SK-N-SH treated with all-trans-retinoic acid at 6 μM for 48 hours (cell line): ENCODE data around the gene PARP9.

Experiments used
- ATAC-seq: fragments of 200-7000 bp; cut with Tn5 transposase; 3 replicates; pipeline ENCODE4 v1.9.1; 2020; ENCODE audit warnings: mild to moderate bottlenecking, moderate library complexity
- ARNTL ChIP-seq: fragments of 450-650 bp; formaldehyde crosslinking; IDR thresholded peaks from 2 replicates; pipeline ENCODE4 v1.5.0; 2020; ENCODE audit warnings: low read depth, mild to moderate bottlenecking, moderate library complexity, borderline replicate concordance
- BACH2 ChIP-seq: fragments of 250-450 bp; sonication (Bioruptor Pico); IDR thresholded peaks from 2 replicates; pipeline ENCODE4 v1.9.0; 2021; ENCODE audit warnings: mild to moderate bottlenecking, borderline replicate concordance
- CREB5 ChIP-seq: fragments of 250-450 bp; sonication (Bioruptor Pico); IDR thresholded peaks from 2 replicates; pipeline ENCODE4 v1.5.1; 2020; ENCODE audit warnings: low read depth, mild to moderate bottlenecking, moderate library complexity
- CSDC2 ChIP-seq: fragments of 250-450 bp; sonication (Bioruptor Pico); IDR thresholded peaks from 2 replicates; pipeline ENCODE4 v1.5.0; 2020; ENCODE audit warnings: mild to moderate bottlenecking, moderate library complexity
- ESRRG ChIP-seq: fragments of 250-450 bp; sonication (Bioruptor Pico); IDR thresholded peaks from 2 replicates; pipeline ENCODE4 v1.6.1; 2021; ENCODE audit warnings: mild to moderate bottlenecking
- GLIS3 ChIP-seq: fragments of 250-450 bp; sonication (Bioruptor Pico); IDR thresholded peaks from 2 replicates; pipeline ENCODE4 v1.5.0; 2020; ENCODE audit warnings: mild to moderate bottlenecking, moderate library complexity
- ISL1 ChIP-seq: fragments of 250-450 bp; sonication (Bioruptor Pico); IDR thresholded peaks from 2 replicates; pipeline ENCODE4 v2.1.2; 2022; ENCODE audit warnings: mild to moderate bottlenecking, moderate library complexity
- OSR1 ChIP-seq: fragments of 250-450 bp; sonication (Bioruptor Pico); IDR thresholded peaks from 2 replicates; pipeline ENCODE4 v1.8.0; 2022; ENCODE audit warnings: moderate library complexity, mild to moderate bottlenecking, inconsistent platforms
- PATZ1 ChIP-seq: fragments of 250-450 bp; sonication (Bioruptor Pico); IDR thresholded peaks from 2 replicates; pipeline ENCODE4 v1.8.0; 2020; ENCODE audit warnings: mild to moderate bottlenecking, moderate library complexity, borderline replicate concordance
- POU6F1 ChIP-seq: fragments of 250-450 bp; sonication (Bioruptor Pico); IDR thresholded peaks from 2 replicates; pipeline ENCODE4 v1.8.0; 2021; ENCODE audit warnings: low read depth, mild to moderate bottlenecking, moderate library complexity, borderline replicate concordance
- PPARA ChIP-seq: fragments of 250-450 bp; sonication (Bioruptor Pico); IDR thresholded peaks from 2 replicates; pipeline ENCODE4 v1.5.0; 2020; ENCODE audit warnings: mild to moderate bottlenecking, borderline replicate concordance
- RARB ChIP-seq: fragments of 250-450 bp; sonication (Bioruptor Pico); IDR thresholded peaks from 2 replicates; pipeline ENCODE4 v1.8.0; 2021; ENCODE audit warnings: mild to moderate bottlenecking, moderate library complexity
- SNAI2 ChIP-seq: fragments of 250-450 bp; sonication (Bioruptor Pico); IDR thresholded peaks from 2 replicates; pipeline ENCODE4 v1.5.0; 2020; ENCODE audit warnings: mild to moderate bottlenecking, moderate library complexity
- TCF4 ChIP-seq: fragments of 250-450 bp; sonication (Bioruptor Pico); IDR thresholded peaks from 2 replicates; pipeline ENCODE4 v1.8.0; 2021; ENCODE audit warnings: mild to moderate bottlenecking, moderate library complexity, borderline replicate concordance
- TOX ChIP-seq: fragments of 250-450 bp; sonication (Bioruptor Pico); IDR thresholded peaks from 2 replicates; pipeline ENCODE4 v1.8.0; 2021; ENCODE audit warnings: mild to moderate bottlenecking, moderate library complexity, borderline replicate concordance
- TSHZ2 ChIP-seq: fragments of 250-450 bp; sonication (Bioruptor Pico); IDR thresholded peaks from 2 replicates; pipeline ENCODE4 v1.5.0; 2020; ENCODE audit warnings: mild to moderate bottlenecking, moderate library complexity
- ZC3H10 ChIP-seq: fragments of 250-450 bp; sonication (Bioruptor Pico); IDR thresholded peaks from 2 replicates; pipeline ENCODE4 v1.5.1; 2021; ENCODE audit warnings: mild to moderate bottlenecking, moderate library complexity
- ZFP3 ChIP-seq: fragments of 250-450 bp; sonication (Bioruptor Pico); IDR thresholded peaks from 2 replicates; pipeline ENCODE4 v1.5.0; 2020; ENCODE audit warnings: mild to moderate bottlenecking, moderate library complexity
- ZFP30 ChIP-seq: fragments of 450-650 bp; formaldehyde crosslinking; IDR thresholded peaks from 2 replicates; pipeline ENCODE4 v1.5.0; 2022; ENCODE audit warnings: mild to moderate bottlenecking, moderate library complexity
- ZNF565 ChIP-seq: fragments of 450-650 bp; formaldehyde crosslinking; conservative IDR thresholded peaks from 2 replicates; pipeline ENCODE4 v1.5.0; 2020; ENCODE audit warnings: low read depth, mild to moderate bottlenecking, moderate library complexity
- ZNF70 ChIP-seq: fragments of 450-650 bp; formaldehyde crosslinking; IDR thresholded peaks from 2 replicates; pipeline ENCODE4 v1.5.0; 2020; ENCODE audit warnings: mild to moderate bottlenecking, moderate library complexity
- ZNF8 ChIP-seq: fragments of 450-650 bp; formaldehyde crosslinking; IDR thresholded peaks from 2 replicates; pipeline ENCODE4 v1.5.0; 2020; ENCODE audit warnings: mild to moderate bottlenecking, moderate library complexity
- TF ChIP-seq, protein P1 (sequence below): fragments of 250-450 bp; sonication (Bioruptor Pico); IDR thresholded peaks from 2 replicates; pipeline ENCODE4 v1.5.1; 2021; ENCODE audit warnings: mild to moderate bottlenecking, moderate library complexity

Gene PARP9

DNA sequence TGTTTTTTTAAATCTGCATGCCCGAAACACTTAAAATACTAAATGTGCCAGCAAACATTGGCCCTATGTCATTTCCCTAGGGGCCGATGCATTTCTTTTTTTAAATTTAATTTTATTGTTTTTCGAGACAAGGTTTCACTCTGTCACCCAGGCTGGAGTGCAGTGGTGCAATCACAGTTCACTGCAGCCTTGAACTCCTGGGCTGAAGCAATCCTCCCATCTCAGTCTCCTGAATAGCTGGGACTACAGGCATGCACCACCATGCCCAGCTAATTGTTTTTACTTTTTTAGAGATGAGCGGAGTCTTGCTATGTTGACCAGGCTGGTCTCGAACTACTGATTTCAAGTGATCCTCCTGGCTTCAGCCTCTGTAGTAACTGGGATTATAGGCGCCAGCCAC lies 5.5 kb downstream of the PARP9 start:
- TF ChIP-seq OSR1 (no peak), ZNF8 (CRISPR knock-in tag) (no peak), RARB (CRISPR knock-in tag) (no peak), GLIS3 (CRISPR knock-in tag) (no peak), PPARA (CRISPR knock-in tag) (no peak), ZC3H10 (no peak), POU6F1 (CRISPR knock-in tag) (no peak), ESRRG (CRISPR knock-in tag) (no peak), ZFP3 (CRISPR knock-in tag) (no peak), TSHZ2 (CRISPR knock-in tag) (no peak), ZNF565 (CRISPR knock-in tag) (no peak), ARNTL (CRISPR knock-in tag) (no peak), ZFP30 (CRISPR knock-in tag) (no peak), TOX (CRISPR knock-in tag) (no peak)
- ATAC-seq = no peak

- TF ChIP-seq ZC3H10 (no peak), SNAI2 (CRISPR knock-in tag) (no peak), TSHZ2 (CRISPR knock-in tag) (no peak), ISL1 (CRISPR knock-in tag) (no peak), ZFP3 (CRISPR knock-in tag) (no peak), CREB5 (CRISPR knock-in tag) (no peak), CSDC2 (CRISPR knock-in tag) (no peak), BACH2 (CRISPR knock-in tag) (no peak), PPARA (CRISPR knock-in tag) (no peak), PATZ1 (CRISPR knock-in tag) (no peak), RARB (CRISPR knock-in tag) (no peak), ZNF70 (CRISPR knock-in tag) (no peak), OSR1 (no peak), ZNF565 (CRISPR knock-in tag) (no peak), TCF4 (CRISPR knock-in tag) (no peak), ARNTL (CRISPR knock-in tag) (no peak), ESRRG (CRISPR knock-in tag) (no peak), POU6F1 (CRISPR knock-in tag) (no peak), ZFP30 (CRISPR knock-in tag) (no peak)
- TF ChIP-seq, protein P1, sequence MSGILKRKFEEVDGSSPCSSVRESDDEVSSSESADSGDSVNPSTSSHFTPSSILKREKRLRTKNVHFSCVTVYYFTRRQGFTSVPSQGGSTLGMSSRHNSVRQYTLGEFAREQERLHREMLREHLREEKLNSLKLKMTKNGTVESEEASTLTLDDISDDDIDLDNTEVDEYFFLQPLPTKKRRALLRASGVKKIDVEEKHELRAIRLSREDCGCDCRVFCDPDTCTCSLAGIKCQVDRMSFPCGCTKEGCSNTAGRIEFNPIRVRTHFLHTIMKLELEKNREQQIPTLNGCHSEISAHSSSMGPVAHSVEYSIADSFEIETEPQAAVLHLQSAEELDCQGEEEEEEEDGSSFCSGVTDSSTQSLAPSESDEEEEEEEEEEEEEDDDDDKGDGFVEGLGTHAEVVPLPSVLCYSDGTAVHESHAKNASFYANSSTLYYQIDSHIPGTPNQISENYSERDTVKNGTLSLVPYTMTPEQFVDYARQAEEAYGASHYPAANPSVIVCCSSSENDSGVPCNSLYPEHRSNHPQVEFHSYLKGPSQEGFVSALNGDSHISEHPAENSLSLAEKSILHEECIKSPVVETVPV = no peak
Measured at GRCh38 chr3:122557356-122557755, 6.7 kb downstream of the PARP9 start.

More at GRCh38 chr3:122557356-122557755, 6.7 kb downstream of the PARP9 start:
- ATAC-seq = no peak
